Neural cell (in vitro differentiated cells): ENCODE data around the gene COA7. TPM values are rescaled to one million over a fixed set of nuclear protein-coding genes. Genes with fewer than 3 reads are reported as not detected.

Experiments
- H2AFZ ChIP-seq: fragments of 200-600, 300-800 bp; sonication (generic), shearing (Covaris generic); 2 replicates; pipeline ENCODE4 v1.6.0; 2014; ENCODE audit warnings: low read depth, mild to moderate bottlenecking, antibody characterized with exemption, low read length, moderate library complexity
- H3F3A ChIP-seq: fragments of 200-600 bp; shearing (Covaris generic); 2 replicates; pipeline ENCODE4 v1.6.1; 2016; ENCODE audit warnings: mild to moderate bottlenecking, moderate library complexity, mixed read lengths, antibody characterized with exemption, low read length; ENCODE audit not compliant: insufficient read depth, poor library complexity, severe bottlenecking
- H3K27ac ChIP-seq: fragments of 200-600, 300-800 bp; sonication (generic), shearing (Covaris generic); 2 replicates; pipeline ENCODE4 v1.5.1; 2014; ENCODE audit warnings: mild to moderate bottlenecking, low read length, moderate library complexity
- H3K27me3 ChIP-seq: fragments of 300-800, 200-600 bp; sonication (generic), shearing (Covaris generic); 2 replicates; pipeline ENCODE4 v1.6.0; 2014; ENCODE audit warnings: mild to moderate bottlenecking, low read depth, low read length, moderate library complexity; ENCODE audit not compliant: insufficient read depth
- H3K36me3 ChIP-seq: fragments of 300-800, 200-600 bp; sonication (generic), shearing (Covaris generic); 2 replicates; pipeline ENCODE4 v1.5.1; 2014; ENCODE audit warnings: mild to moderate bottlenecking, antibody characterized with exemption, low read length, moderate library complexity; ENCODE audit not compliant: insufficient read depth
- H3K4me2 ChIP-seq: fragments of 300-800, 200-600 bp; sonication (generic), shearing (Covaris generic); 2 replicates; pipeline ENCODE4 v1.6.0; 2014; ENCODE audit warnings: mild to moderate bottlenecking, low read length
- H3K4me3 ChIP-seq: fragments of 300-800, 200-600 bp; sonication (generic), shearing (Covaris generic); 2 replicates; pipeline ENCODE4 v1.5.1; 2014; ENCODE audit warnings: mild to moderate bottlenecking, low read length, moderate library complexity
- H3K79me2 ChIP-seq: fragments of 200-600 bp; shearing (Covaris generic); replicated peaks from 2 replicates; pipeline ENCODE4 v1.6.0; 2014; ENCODE audit warnings: mild to moderate bottlenecking, low read length, moderate library complexity; ENCODE audit not compliant: insufficient read depth
- H3K9ac ChIP-seq: fragments of 300-800, 200-600 bp; sonication (generic), shearing (Covaris generic); 2 replicates; pipeline ENCODE4 v1.6.1; 2016; ENCODE audit warnings: mild to moderate bottlenecking, low read length, mixed read lengths
- H3K9me2 ChIP-seq: fragments of 200-600 bp; shearing (Covaris generic); 2 replicates; pipeline ENCODE4 v1.6.1; 2016; ENCODE audit warnings: mild to moderate bottlenecking, low read length, mixed read lengths; ENCODE audit not compliant: insufficient read depth
- H3K9me3 ChIP-seq: fragments of 200-600, 300-800 bp; sonication (generic), shearing (Covaris generic); 2 replicates; pipeline ENCODE4 v1.6.1; 2016; ENCODE audit warnings: mild to moderate bottlenecking, mixed run types, low read length, moderate library complexity, mixed read lengths
- H4K20me1 ChIP-seq: fragments of 200-600 bp; shearing (Covaris generic); 2 replicates; pipeline ENCODE4 v1.6.1; 2016; ENCODE audit warnings: mild to moderate bottlenecking, mixed run types; ENCODE audit not compliant: insufficient read depth
- CTCF ChIP-seq: fragments of 450-650 bp; IDR thresholded peaks from 2 replicates; pipeline ENCODE4 v1.5.1; 2014; ENCODE audit warnings: antibody characterized with exemption, mild to moderate bottlenecking, moderate library complexity; ENCODE audit not compliant: poor library complexity, severe bottlenecking
- EP300 ChIP-seq: fragments of 450-650 bp; conservative IDR thresholded peaks from 2 replicates; pipeline ENCODE4 v1.6.1; 2014; ENCODE audit warnings: antibody characterized with exemption, mild to moderate bottlenecking, moderate library complexity; ENCODE audit not compliant: poor library complexity, severe bottlenecking
- EZH2 ChIP-seq: fragments of 200-600, 300-800 bp; shearing (Covaris generic), sonication (generic); IDR thresholded peaks from 2 replicates; pipeline ENCODE4 v1.6.1; 2014; ENCODE audit warnings: antibody characterized with exemption, low read length, borderline replicate concordance, mild to moderate bottlenecking; ENCODE audit not compliant: insufficient read depth, poor library complexity, severe bottlenecking
- MXI1 ChIP-seq: fragments of 450-650 bp; conservative IDR thresholded peaks from 2 replicates; pipeline ENCODE4 v1.6.1; 2014; ENCODE audit warnings: antibody characterized with exemption, mild to moderate bottlenecking; ENCODE audit not compliant: poor library complexity, severe bottlenecking
- POLR2AphosphoS5 ChIP-seq: IDR thresholded peaks from 2 replicates; pipeline ENCODE4 v1.6.1; 2012
- RAD21 ChIP-seq: fragments of 450-650 bp; conservative IDR thresholded peaks from 2 replicates; pipeline ENCODE4 v1.6.1; 2014; ENCODE audit warnings: antibody characterized with exemption, mild to moderate bottlenecking, moderate library complexity
- REST ChIP-seq: IDR thresholded peaks from 2 replicates; pipeline ENCODE4 v1.6.1; 2012; ENCODE audit warnings: borderline replicate concordance
- SMC3 ChIP-seq: fragments of 450-650 bp; conservative IDR thresholded peaks from 2 replicates; pipeline ENCODE4 v1.6.1; 2014; ENCODE audit warnings: antibody characterized with exemption, mild to moderate bottlenecking, moderate library complexity; ENCODE audit not compliant: poor library complexity
- TAF1 ChIP-seq: IDR thresholded peaks from 2 replicates; pipeline ENCODE4 v1.6.1; 2012; ENCODE audit warnings: low read depth
- polyA plus RNA-seq: library from polyadenylated mRNA; depleted of rRNA; stranded (reverse); fragments of >200 nt; gene quantifications from 2 replicates; pipeline ENCODE4 v1.2.3, GENCODE V29; 2014

Gene COA7
- polyA plus RNA-seq, 1 donor from 2014 or later = 11.6 TPM

- no peak overlapping the region for H3K4me3 ChIP-seq
- H3K9me2 ChIP-seq = no peaks in the 10 kb centered on the region
- H2AFZ ChIP-seq = no peak overlapping the region
- no peaks in the 10 kb centered on the region for H3K27me3 ChIP-seq
- no peak overlapping the region for H3K27ac ChIP-seq
- no peak overlapping the region for H3K9ac ChIP-seq
- TF ChIP-seq EZH2 = no peak
- no peak for TF ChIP-seq MXI1
- no peak for TF ChIP-seq EP300
- no peak for TF ChIP-seq TAF1
- TF ChIP-seq CTCF = no peak
- no peak for TF ChIP-seq REST
- no peak for TF ChIP-seq RAD21
- TF ChIP-seq POLR2AphosphoS5 = no peak
- no peak for TF ChIP-seq SMC3
- H3F3A ChIP-seq = no peaks in the 10 kb centered on the region
- no peak overlapping the region for H3K4me2 ChIP-seq
- H3K9me3 ChIP-seq = no peaks in the 10 kb centered on the region
- H3K36me3 ChIP-seq = no peaks in the 10 kb centered on the region
- H4K20me1 ChIP-seq = no peaks in the 10 kb centered on the region
- H3K79me2 ChIP-seq = no peaks in the 10 kb centered on the region
These were observed 9.1 kb upstream of the COA7 start for GRCh38 chr1:52706941-52707926.

- no peaks in the 10 kb centered on the region for H4K20me1 ChIP-seq
- H3K27ac ChIP-seq = no peak overlapping the region
- H3K9ac ChIP-seq = no peak overlapping the region
- no peak overlapping the region for H3K4me2 ChIP-seq
- no peaks in the 10 kb centered on the region for H3K36me3 ChIP-seq
- H3K79me2 ChIP-seq = no peaks in the 10 kb centered on the region
- TF ChIP-seq SMC3 (no peak), EZH2 (no peak), TAF1 (no peak), CTCF (no peak), RAD21 (no peak), MXI1 (no peak), POLR2AphosphoS5 (no peak), REST (no peak), EP300 (no peak)
- H3F3A ChIP-seq = no peaks in the 10 kb centered on the region
- no peak overlapping the region for H2AFZ ChIP-seq
- no peaks in the 10 kb centered on the region for H3K9me2 ChIP-seq
- no peaks in the 10 kb centered on the region for H3K27me3 ChIP-seq
- H3K9me3 ChIP-seq = no peaks in the 10 kb centered on the region
- H3K4me3 ChIP-seq = no peak overlapping the region
These were observed 8.1 kb upstream of the COA7 start for GRCh38 chr1:52706136-52706670.
